Measurements from ENCODE around the gene MT1H.

DNA sequence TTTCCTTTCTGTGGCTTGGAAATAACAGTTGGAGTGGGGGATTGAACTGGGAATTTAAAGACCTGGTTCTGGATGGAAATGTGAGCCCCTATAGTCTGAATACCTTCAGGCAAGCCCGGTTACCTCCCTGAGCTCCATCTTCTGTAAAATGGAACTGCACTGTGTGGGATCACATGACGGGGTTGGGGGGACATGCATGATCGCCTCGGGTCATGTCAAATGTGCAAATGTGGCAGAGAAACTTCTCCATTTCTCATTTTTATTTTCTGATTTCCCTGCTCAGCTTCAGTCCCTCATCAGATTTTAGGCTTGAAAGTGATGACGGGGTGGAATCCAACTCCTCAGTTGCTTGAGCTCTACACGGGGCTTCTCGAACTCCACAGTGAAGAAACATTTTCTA lies 16.4 kb upstream of the MT1H start:
- TF ChIP-seq ZBTB7B (CRISPR knock-in tag; IDR thresholded peaks at IDR 0.05) (no peak), TCF7L2 (IDR thresholded peaks at IDR 0.05; ENCODE audit: low read depth, low read length) (no peak), ZSCAN29 (CRISPR knock-in tag; conservative IDR thresholded peaks at IDR 0.05) (no peak), ZFP90 (CRISPR knock-in tag; IDR thresholded peaks at IDR 0.05; ENCODE audit: borderline replicate concordance) (no peak), HNF4G (IDR thresholded peaks at IDR 0.05; ENCODE audit: borderline replicate concordance, low read depth, low read length) (no peak), HNF4G (CRISPR knock-in tag; IDR thresholded peaks at IDR 0.05; ENCODE audit: borderline replicate concordance, low read depth) (no peak), HIVEP1 (CRISPR knock-in tag; IDR thresholded peaks at IDR 0.05) (no peak), ESRRA (CRISPR knock-in tag; IDR thresholded peaks at IDR 0.05; ENCODE audit: low read depth) (no peak), MTF2 (CRISPR knock-in tag; IDR thresholded peaks at IDR 0.05; ENCODE audit: borderline replicate concordance) (no peak)
- TF ChIP-seq, protein P1, sequence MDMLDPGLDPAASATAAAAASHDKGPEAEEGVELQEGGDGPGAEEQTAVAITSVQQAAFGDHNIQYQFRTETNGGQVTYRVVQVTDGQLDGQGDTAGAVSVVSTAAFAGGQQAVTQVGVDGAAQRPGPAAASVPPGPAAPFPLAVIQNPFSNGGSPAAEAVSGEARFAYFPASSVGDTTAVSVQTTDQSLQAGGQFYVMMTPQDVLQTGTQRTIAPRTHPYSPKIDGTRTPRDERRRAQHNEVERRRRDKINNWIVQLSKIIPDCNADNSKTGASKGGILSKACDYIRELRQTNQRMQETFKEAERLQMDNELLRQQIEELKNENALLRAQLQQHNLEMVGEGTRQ (IDR thresholded peaks at IDR 0.05; ENCODE audit: low read depth, low read length): no peak
- TF ChIP-seq, protein P1 (CRISPR knock-in tag; IDR thresholded peaks at IDR 0.05; ENCODE audit: borderline replicate concordance): no peak

All from HepG2 (cell line).